ENCODE data around the gene AP2B1. TPM values are rescaled to one million over a fixed set of nuclear protein-coding genes. Genes with fewer than 3 reads are reported as not detected.

Gene AP2B1
- total RNA-seq, 2 donors from 2014 or later = 29.3 to 43.6 TPM

- no peak overlapping the region for H3K4me3 ChIP-seq
- ATAC-seq (peak; percentile 86), DNase-seq (peak; percentile 83 to 89 (median 84))
- peak; percentile 83 to 98 (median 90) for TF ChIP-seq CTCF (IDR thresholded peaks at IDR 0.05)
- TF ChIP-seq POLR2A (IDR thresholded peaks at IDR 0.05) = no peak
- no peaks in the 10 kb centered on the region for H3K36me3 ChIP-seq (replicated peaks in 1 of 2; ENCODE audit: insufficient read depth in 1 of 2, low read depth in 2 of 2)
- H3K27me3 ChIP-seq = peaks cover 0 to 5% of the 10 kb centered on the region in 2 donors
- 17 to 19% methylated on average over 11 to 12 of the region's 12 CpGs for WGBS, 2 donors
- no peak overlapping the region for H3K27ac ChIP-seq
- H3K4me1 ChIP-seq = peaks cover 10% of the 10 kb centered on the region
- intact Hi-C loops (cut with DNase I) = loop anchor here (5.0 to 10.0 kb wide), 2 partner anchors 135 to 433 kb away; no protein-coding TSS in a partner anchor
- H3K9me3 ChIP-seq = no peaks in the 10 kb centered on the region
These were observed 160.5 kb downstream of the AP2B1 start for GRCh38 chr17:35747540-35748017.

DNA sequence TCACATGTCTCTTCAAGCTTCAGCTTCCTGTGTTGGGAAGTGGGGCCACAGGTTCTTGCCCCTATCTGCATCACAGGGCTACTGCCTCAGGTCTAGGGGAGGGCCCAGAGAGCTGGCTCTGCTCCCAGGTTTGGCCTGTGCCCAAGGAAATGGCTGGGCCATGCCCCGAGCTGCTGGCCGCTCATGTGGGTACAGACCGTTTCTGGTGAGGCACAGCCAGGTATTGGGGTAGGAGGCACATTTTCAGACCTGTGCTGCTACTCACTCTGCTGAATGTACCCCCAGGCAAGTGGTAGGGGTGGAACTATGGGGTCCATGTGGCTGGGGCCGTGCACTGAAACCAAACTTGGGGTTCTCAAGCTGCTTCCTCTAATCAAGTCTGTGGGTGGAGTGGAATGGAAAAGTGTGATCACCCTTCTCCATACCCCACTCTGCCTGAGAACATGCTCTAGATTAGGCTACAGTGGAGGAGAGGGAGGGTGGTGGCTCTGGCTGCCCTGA is 161.3 kb downstream of the AP2B1 start:
- H3K27me3 ChIP-seq = peaks cover 0 to 5% of the 10 kb centered on the region in 2 donors
- no peaks in the 10 kb centered on the region for H3K36me3 ChIP-seq (replicated peaks in 1 of 2; ENCODE audit: insufficient read depth in 1 of 2, low read depth in 2 of 2)
- TF ChIP-seq POLR2A (IDR thresholded peaks at IDR 0.05) (no peak), CTCF (IDR thresholded peaks at IDR 0.05) (no peak)
- ATAC-seq = peak; percentile 23
- no peak overlapping the region for H3K4me3 ChIP-seq
- intact Hi-C loops (cut with DNase I) = loop anchor here (5.0 to 10.0 kb wide), 2 partner anchors 136 to 434 kb away; no protein-coding TSS in a partner anchor
- DNase-seq = peak; percentile 35 to 62 (median 51)
- peaks cover 14% of the 10 kb centered on the region for H3K4me1 ChIP-seq
- H3K27ac ChIP-seq = no peak overlapping the region
- H3K9me3 ChIP-seq = no peaks in the 10 kb centered on the region
- 17 to 29% methylated on average over 1 to 4 of the region's 4 CpGs for WGBS, 2 donors

DNA sequence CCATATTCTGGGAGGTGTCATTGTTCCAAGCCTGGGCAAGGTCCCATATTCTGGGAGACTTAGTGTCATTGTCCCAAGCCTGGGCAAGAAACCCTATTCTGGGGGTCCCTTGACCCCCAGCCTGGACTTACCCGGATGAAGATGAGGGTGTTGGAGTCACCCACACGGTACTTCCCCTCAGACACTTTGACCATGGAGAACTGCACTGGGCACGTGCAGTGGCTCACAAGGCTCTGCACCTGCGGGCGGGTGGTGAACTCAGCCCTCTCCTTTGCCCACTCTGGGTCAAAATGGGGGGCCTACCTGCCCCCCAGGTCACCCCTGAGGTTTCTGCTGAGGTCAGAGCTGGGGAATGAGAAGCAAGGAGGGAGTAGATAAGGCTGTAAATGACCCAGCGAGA is 161.9 kb downstream of the AP2B1 start:
- intact Hi-C loops (cut with DNase I) = loop anchor here (5.0 to 10.0 kb wide), 2 partner anchors 137 to 434 kb away; no protein-coding TSS in a partner anchor
- no peak for ATAC-seq
- WGBS, 2 donors = 69 to 82% methylated on average over 1 to 6 of the region's 6 CpGs

DNA sequence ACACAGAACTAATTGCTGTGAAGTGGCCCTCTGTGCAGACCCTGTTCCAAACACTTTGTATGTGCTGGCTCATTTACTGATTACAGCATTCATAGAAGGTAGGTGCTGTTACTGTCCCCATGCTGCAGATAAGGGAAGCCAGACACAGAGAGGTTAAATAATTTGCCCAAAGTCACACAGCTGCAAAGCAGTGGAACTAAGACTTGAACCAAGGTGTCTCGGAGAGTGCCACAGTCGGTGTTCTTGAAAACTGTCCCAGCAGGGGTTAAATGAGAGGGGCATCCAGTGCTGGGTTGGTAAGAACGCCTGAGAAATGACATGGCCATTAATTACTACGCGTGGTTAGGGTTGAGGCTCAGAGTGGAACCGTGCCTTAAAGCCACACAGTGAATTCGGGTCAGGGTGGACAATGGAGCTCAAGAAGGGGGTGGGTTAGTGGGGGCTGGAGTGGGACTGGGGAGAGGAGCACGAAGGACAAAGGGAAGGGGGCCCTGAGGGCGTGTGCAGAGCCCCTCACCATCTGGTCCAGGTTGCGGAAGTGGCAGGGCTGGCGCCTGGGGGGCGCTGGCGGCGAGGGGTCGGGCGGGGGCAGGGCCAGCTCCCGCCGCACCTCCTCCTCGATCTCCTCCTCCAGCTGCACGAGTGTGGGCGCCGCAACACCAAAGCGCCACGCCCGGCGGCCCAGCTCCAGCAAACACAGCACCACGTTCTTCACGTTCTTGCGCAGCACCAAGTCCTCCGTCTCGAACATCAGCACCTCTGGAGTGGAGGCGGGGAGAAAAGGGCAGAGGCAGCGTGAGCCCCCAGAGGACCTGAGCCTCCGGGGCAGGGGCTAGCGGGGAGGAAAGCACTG is 162.7 kb downstream of the AP2B1 start:
- H3K4me1 ChIP-seq = peaks cover 14% of the 10 kb centered on the region
- intact Hi-C loops (cut with DNase I) = loop anchor here (5.0 to 10.0 kb wide), 2 partner anchors 137 to 435 kb away; no protein-coding TSS in a partner anchor
- ATAC-seq = no peak
- no peaks in the 10 kb centered on the region for H3K36me3 ChIP-seq (replicated peaks in 1 of 2; ENCODE audit: insufficient read depth in 1 of 2, low read depth in 2 of 2)
- DNase-seq = no peak
- no peak overlapping the region for H3K4me3 ChIP-seq
- 11 to 15% methylated on average over 14 to 35 of the region's 35 CpGs for WGBS, 2 donors
- no peak overlapping the region for H3K27ac ChIP-seq
- TF ChIP-seq CTCF (IDR thresholded peaks at IDR 0.05) (no peak), POLR2A (IDR thresholded peaks at IDR 0.05) (no peak)
- peaks cover 0 to 5% of the 10 kb centered on the region in 2 donors for H3K27me3 ChIP-seq
- H3K9me3 ChIP-seq = no peaks in the 10 kb centered on the region

More for the DNA sequence above, 161.9 kb downstream of the AP2B1 start:
- H3K27ac ChIP-seq = no peak overlapping the region
- peaks cover 14% of the 10 kb centered on the region for H3K4me1 ChIP-seq
- DNase-seq = no peak
- H3K4me3 ChIP-seq = no peak overlapping the region
- no peak for TF ChIP-seq CTCF (IDR thresholded peaks at IDR 0.05)
- TF ChIP-seq POLR2A (IDR thresholded peaks at IDR 0.05) = no peak
- no peaks in the 10 kb centered on the region for H3K36me3 ChIP-seq (replicated peaks in 1 of 2; ENCODE audit: insufficient read depth in 1 of 2, low read depth in 2 of 2)
- H3K9me3 ChIP-seq = no peaks in the 10 kb centered on the region
- peaks cover 0 to 5% of the 10 kb centered on the region in 2 donors for H3K27me3 ChIP-seq

All from body of pancreas (tissue), 4 donors.